Activated gamma-delta T cell (primary cell): ENCODE results near the gene KCNT1.

Source experiments
- DNase-seq: peaks from one replicate; lab custom pipeline; 2025; lab: John Stamatoyannopoulos, UW

The KCNT1 gene

GRCh38 chr9:135783540-135784245 lies 81.7 kb downstream of the KCNT1 start:
- DNase-seq, result no peak

GRCh38 chr9:135785013-135785575 lies 83.1 kb downstream of the KCNT1 start:
- DNase-seq, result no peak

- DNase-seq, result no peak
Observed at GRCh38 chr9:135786146-135786690, 84.2 kb downstream of the KCNT1 start.

DNA sequence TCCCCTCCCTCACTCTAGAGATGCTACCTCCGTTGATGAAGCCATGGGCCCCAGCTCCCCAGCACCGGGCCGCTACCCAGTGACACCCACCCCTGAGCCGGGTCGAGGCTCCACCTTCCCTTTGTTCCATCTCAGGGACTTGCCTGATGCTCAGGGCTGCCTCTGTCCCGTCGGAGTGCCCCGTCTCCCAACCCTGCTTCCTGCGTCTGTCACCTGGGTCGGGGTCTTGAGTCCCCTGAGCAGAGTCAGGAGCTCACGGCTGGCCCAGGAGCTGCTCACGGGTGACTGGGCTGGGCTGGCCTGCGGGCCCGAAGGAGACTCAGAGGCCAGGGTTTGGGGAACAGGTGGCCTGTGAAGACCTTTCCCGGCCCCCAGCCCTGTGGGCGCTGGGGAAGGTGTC lies 85.3 kb downstream of the KCNT1 start:
- DNase-seq, result no peak

GRCh38 chr9:135787776-135788575 lies 86.0 kb downstream of the KCNT1 start:
- DNase-seq, result no peak

DNA sequence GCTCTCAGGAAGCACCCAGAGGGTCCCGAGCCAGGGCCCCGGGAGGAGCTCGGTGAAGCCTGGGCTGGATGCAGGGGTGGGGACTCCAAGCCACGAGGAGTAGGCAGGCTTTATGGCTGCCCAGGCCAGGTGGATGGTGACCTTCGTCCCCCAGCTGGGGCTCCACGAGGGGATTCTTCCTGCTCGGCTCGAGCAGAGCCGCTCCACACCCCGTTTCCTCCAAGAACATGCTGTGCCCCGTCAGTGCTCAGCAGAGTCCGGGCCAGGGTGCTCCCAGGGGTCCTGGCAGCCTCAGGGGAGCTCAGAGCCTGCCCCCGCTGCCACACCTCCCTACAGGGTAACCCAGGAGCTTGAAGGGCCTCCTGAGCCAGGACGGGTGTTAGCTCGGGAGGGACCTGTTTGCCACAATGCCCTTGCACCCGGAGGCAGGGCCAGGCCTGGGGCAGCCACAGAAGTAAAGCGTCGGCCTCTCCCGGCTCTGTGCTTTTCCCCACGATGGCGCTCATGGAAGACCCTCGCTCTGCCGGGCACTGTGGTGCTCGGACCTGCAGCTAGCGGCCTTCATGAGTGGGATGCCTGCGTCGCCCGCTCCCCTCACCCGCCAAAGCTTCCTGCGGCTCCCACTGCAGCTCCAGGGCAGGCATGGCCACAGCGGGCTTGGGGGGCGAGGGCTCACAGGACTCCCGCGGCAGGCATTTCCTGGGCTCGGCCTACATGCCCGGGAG lies 86.8 kb downstream of the KCNT1 start:
- no peak for DNase-seq

DNA sequence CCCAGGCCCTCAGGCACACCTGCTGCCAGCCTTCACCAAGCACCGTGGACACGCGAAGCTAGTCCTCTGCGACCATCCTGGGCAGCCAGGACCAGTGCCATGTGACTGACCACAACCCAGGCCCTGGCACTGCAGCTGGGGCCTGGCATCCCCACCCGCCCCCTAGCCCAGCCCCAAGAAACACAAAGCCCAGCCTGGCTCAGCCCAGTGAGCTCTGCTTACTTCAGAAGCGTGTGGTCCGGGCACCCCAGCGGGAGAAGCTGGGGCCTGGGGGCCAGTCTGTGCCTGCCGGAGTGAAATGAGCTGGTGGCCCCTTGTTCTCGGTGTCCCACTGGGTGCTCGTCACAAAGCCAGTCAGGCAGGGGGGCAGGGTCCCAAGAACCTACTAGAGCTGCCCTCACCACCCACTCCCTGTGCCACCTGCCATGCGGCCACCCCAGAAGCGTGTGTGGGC lies 87.9 kb downstream of the KCNT1 start:
- no peak for DNase-seq

- DNase-seq, result no peak
Observed at GRCh38 chr9:135790356-135790755, 88.4 kb downstream of the KCNT1 start.

- DNase-seq, result no peak
Observed at GRCh38 chr9:135790850-135791249, 88.9 kb downstream of the KCNT1 start.

GRCh38 chr9:135791431-135792267 lies 89.7 kb downstream of the KCNT1 start:
- DNase-seq, result no peak

DNA sequence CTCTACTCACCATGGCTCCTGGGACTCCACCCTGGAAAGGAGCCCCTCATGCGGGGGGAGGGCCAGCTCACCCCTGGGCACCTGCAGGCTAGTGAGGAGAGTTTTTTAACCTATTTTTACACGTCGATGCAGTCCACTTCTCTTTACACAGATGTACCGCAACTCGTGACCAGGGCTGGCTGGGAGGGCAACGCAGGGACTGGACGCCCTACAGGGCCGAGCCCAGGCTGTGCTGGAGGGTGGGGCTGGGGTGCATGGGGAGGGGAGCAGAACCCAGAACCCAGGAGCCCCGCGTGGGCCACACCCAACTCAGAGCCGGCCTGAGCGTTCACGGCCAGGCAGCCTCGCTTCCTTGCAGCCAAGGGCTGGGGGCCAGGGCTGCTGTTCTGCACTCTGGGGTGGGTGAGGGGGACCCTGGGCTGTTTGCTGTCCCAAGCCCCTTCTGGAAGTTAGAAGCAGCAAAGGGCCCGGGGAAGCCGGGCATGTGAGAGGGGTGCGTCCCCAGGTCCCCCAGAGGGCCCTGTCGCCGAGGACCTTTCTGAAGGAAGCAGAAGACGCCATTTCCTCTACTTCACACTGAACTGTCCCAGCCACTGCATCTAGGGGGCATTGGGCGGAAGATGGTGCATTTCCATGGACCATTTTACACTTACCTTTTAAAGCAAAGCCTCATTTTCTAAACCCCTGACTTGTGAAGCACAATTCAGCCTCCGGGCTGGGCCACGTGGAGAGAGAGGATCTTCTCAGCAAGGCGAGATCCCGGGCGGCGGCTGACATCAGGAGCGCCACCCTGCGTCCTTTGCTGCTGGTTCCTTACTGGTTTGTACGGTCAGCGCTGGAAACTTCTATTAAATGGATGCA lies 90.5 kb downstream of the KCNT1 start:
- no peak for DNase-seq

DNA sequence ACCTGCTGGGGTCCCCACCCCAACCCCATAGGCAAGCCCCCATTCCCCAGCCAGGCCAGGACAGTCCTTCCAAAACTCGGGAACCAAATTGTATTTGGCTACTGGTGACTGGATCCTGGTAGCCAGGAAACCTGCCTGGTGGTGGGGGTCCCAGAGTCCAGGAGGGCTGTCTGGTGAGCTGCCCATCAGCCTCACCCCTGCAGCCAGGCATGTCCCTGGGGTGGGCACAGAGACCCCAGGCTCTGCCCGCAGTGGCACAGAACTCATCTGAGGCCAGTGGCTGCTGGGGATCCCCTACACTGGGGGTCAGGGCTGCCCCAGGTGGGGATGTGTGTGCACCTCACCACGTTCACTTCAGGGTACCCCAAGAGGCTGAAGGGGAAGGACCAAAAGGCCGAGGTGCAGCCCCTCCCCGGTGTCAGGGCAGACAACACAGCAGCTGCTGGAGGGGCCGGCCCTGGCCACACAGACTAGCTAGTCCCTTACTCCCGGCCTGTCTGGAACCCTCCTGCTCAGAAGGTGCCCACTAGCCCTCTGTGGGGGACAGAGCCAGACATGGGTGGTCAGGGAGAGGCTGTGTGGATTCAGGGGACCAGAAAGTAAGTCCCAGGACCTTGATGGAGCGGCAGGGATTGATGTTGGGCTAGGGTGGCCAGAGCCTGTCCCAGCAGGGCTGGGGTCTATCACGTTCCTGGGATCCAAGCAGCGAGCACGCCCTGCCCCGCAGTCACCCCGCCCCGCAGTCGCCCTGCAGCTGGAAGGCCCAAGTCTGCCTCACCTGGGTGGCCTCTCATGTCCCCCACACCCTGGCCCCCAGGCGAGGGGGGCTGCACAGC lies 91.5 kb downstream of the KCNT1 start:
- no peak for DNase-seq

DNA sequence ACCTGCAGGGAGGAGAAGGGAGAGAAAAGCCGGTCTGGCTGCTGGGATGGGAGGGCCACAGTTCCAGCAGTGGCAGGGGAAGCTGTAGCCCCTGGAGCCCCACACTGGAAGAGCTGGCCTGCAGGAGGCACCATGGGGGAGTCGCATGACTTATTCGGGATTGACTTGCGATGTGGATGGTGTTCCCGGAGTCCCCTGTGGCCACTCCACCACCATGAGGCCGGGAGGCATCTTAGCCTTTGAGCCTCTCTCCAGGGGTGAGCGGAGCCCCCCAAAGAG lies 92.0 kb downstream of the KCNT1 start:
- DNase-seq, result no peak

GRCh38 chr9:135794361-135794885 lies 92.4 kb downstream of the KCNT1 start:
- DNase-seq, result no peak

- DNase-seq, result no peak
Observed at GRCh38 chr9:135795391-135795790, 93.4 kb downstream of the KCNT1 start.

DNA sequence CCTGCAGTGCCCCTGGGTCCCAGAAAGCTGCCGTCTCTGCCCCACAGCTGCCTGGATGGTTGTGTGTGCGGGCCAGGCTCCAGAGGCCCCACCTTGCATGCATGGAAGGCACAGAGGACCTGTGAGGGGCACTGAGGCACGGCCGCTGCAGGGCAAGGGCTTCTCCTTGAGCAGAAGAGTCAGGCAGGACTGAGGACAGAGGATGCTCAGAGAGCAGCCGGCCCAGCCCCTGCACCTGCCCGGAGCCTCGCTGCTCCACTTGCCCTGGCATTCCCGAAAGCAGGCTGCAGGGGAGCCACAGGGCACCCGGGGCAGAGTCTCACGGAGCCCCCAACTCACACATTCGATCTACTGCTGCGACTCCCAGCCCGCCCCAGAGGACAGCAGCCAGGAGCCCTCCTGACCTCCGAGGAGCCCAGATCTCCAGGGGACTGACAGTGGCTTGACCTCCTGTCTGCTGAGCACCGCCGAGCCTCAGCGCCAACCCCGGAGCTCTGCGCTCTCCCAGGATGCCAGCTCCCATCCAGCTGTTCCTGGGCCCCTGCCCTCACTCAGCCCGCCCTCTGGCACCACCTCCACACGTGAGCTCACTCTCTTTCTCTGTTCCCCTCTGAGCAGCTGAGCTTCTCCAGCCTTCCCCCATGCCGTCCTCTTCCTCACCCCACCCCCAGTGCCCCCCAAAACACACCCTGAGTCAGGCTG lies 95.0 kb downstream of the KCNT1 start:
- no peak for DNase-seq

DNA sequence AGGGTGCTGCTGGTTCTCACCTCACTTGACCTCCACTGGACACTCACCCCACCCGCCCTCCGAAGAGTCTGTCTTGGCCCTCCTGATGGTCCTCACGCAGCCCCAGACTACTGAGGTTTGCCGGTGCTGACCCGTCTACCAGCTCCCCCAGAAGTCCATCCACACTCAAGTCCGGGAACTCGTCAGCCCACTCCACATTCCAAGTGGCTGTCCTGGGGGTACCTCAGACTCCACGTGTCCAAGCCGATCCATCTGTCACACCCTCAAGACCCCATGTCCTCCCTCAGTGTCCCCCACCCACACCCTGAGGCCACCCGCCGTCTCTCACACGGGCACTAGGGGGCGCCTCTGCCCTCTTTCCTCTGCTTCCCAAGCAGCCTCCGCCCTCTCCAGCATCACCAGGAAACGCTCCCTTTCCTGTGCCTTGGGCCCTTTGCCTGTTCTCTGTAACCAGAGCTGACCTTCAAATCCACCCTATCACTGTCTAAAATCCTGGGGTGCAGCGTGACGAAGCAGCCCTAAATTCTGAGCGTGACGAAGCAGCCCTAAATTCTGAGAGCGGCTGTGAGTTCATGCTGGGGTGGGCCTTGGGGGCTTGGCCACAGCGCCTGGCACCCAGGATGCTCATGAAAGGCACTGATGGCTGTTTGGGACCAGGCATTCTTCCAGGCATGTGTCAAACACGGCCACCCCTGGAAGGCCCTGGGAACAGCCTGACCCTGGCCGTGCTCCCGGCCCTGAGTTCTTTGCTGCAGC lies 95.7 kb downstream of the KCNT1 start:
- DNase-seq, result no peak

- no peak for DNase-seq
Observed at GRCh38 chr9:135798263-135798585, 96.2 kb downstream of the KCNT1 start.
